Neuronal stem cell (in vitro differentiated cells): Measurements from ENCODE around the gene PRR33.

Source experiments
- DNase-seq: peaks from one replicate; pipeline ENCODE4 v3.0.0-alpha.2; 2013; ENCODE audit warnings: low spot score
- H2AFZ ChIP-seq: one replicate; pipeline ENCODE4 v1.6.1; 2013; ENCODE audit warnings: mild to moderate bottlenecking, low read length, inconsistent platforms
- H2AK5ac ChIP-seq: 2 replicates; pipeline ENCODE4 v1.6.1; 2013; ENCODE audit warnings: low read depth, mild to moderate bottlenecking, inconsistent platforms, low read length, moderate library complexity, mixed read lengths
- H2BK120ac ChIP-seq: 2 replicates; pipeline ENCODE4 v1.6.1; 2013; ENCODE audit warnings: low read depth, mild to moderate bottlenecking, inconsistent platforms, low read length, moderate library complexity, mixed read lengths
- H2BK12ac ChIP-seq: one replicate; pipeline ENCODE4 v1.6.1; 2013; ENCODE audit warnings: low read length, inconsistent platforms
- H2BK15ac ChIP-seq: 2 replicates; pipeline ENCODE4 v1.6.1; 2013; ENCODE audit warnings: mild to moderate bottlenecking, low read length, inconsistent platforms, mixed read lengths
- H2BK5ac ChIP-seq: one replicate; pipeline ENCODE4 v1.6.1; 2013; ENCODE audit warnings: inconsistent platforms, mild to moderate bottlenecking, low read length, moderate library complexity
- H3K14ac ChIP-seq: one replicate; pipeline ENCODE4 v1.6.1; 2013; ENCODE audit warnings: low read length, inconsistent platforms
- H3K18ac ChIP-seq: 2 replicates; pipeline ENCODE4 v1.6.1; 2013; ENCODE audit warnings: low read length, inconsistent platforms
- H3K23ac ChIP-seq: 2 replicates; pipeline ENCODE4 v1.6.1; 2013; ENCODE audit warnings: low read depth, mild to moderate bottlenecking, mixed read lengths, low read length, inconsistent platforms; ENCODE audit not compliant: poor library complexity
- H3K27ac ChIP-seq: replicated peaks from 3 replicates; pipeline ENCODE4 v1.5.1; 2013; ENCODE audit warnings: low read length, inconsistent platforms
- H3K27me3 ChIP-seq, 3 experiments: 2 replicates each; pipeline ENCODE4 v1.6.1; 2013; ENCODE audit warnings: low read length in 3 of 3, mild to moderate bottlenecking in 2 of 3, inconsistent platforms in 1 of 3, low read depth in 1 of 3, mixed read lengths in 1 of 3, moderate library complexity in 1 of 3; ENCODE audit not compliant: control insufficient read depth in 3 of 3, insufficient read depth in 3 of 3
- H3K36me3 ChIP-seq, 2 donors: replicated peaks in 1 of 2; 2 replicates each; pipeline ENCODE4 v1.6.1; 2013; ENCODE audit warnings: low read length in 2 of 2; ENCODE audit not compliant: control insufficient read depth in 2 of 2, insufficient read depth in 2 of 2
- H3K4ac ChIP-seq: 2 replicates; pipeline ENCODE4 v1.6.1; 2013; ENCODE audit warnings: inconsistent platforms, mild to moderate bottlenecking, low read length, moderate library complexity
- H3K4me1 ChIP-seq, 2 donors: 1 replicate in 1 of 2; 2 replicates in 1 of 2; pipeline ENCODE4 v1.6.1; 2013; ENCODE audit warnings: low read length in 2 of 2, low read depth in 1 of 2; ENCODE audit not compliant: control insufficient read depth in 2 of 2, insufficient read depth in 1 of 2
- H3K4me2 ChIP-seq: one replicate; pipeline ENCODE4 v1.6.1; 2013; ENCODE audit warnings: mild to moderate bottlenecking, low read length, inconsistent platforms; ENCODE audit not compliant: insufficient read depth, poor library complexity, severe bottlenecking
- H3K4me3 ChIP-seq, 2 donors: 2 replicates each; pipeline ENCODE4 v1.5.1; 2013; ENCODE audit warnings: low read length in 2 of 2, mild to moderate bottlenecking in 2 of 2, inconsistent platforms in 1 of 2, moderate library complexity in 1 of 2
- H3K79me1 ChIP-seq: one replicate; pipeline ENCODE4 v1.6.1; 2013; ENCODE audit warnings: low read depth, mild to moderate bottlenecking, inconsistent platforms, low read length, moderate library complexity
- H3K9ac ChIP-seq: one replicate; pipeline ENCODE4 v1.6.1; 2013; ENCODE audit warnings: mild to moderate bottlenecking, low read depth, low read length, inconsistent platforms; ENCODE audit not compliant: poor library complexity
- H3K9me3 ChIP-seq, 2 donors: replicated peaks in 1 of 2; 2 replicates each; pipeline versions ENCODE3 to v1.6.1; 2013; ENCODE audit warnings: low read length in 2 of 2, mild to moderate bottlenecking in 2 of 2, inconsistent platforms in 1 of 2, low read depth in 1 of 2, mixed read lengths in 1 of 2, moderate library complexity in 1 of 2; ENCODE audit not compliant: control insufficient read depth in 2 of 2, insufficient read depth in 1 of 2
- H4K8ac ChIP-seq: one replicate; pipeline ENCODE4 v1.6.1; 2013; ENCODE audit warnings: low read depth, mild to moderate bottlenecking, inconsistent platforms, low read length, moderate library complexity
- H4K91ac ChIP-seq: one replicate; pipeline ENCODE4 v1.6.1; 2013; ENCODE audit warnings: low read length, low read depth, mild to moderate bottlenecking, inconsistent platforms; ENCODE audit not compliant: poor library complexity
- WGBS, 2 donors: extraction: QIAGEN DNeasy Blood & Tissue Kit; methylation state at CpG; one replicate each; pipeline ENCODE4 v1.1.7; 2013; ENCODE audit warnings: missing lambda C conversion rate in 2 of 2, mixed read lengths in 1 of 2; ENCODE audit not compliant: insufficient read length in 2 of 2, insufficient replicate concordance in 1 of 2; ENCODE audit errors: extremely low coverage in 2 of 2; 5-methylcytosine and 5-hydroxymethylcytosine counted together

The PRR33 gene

DNA sequence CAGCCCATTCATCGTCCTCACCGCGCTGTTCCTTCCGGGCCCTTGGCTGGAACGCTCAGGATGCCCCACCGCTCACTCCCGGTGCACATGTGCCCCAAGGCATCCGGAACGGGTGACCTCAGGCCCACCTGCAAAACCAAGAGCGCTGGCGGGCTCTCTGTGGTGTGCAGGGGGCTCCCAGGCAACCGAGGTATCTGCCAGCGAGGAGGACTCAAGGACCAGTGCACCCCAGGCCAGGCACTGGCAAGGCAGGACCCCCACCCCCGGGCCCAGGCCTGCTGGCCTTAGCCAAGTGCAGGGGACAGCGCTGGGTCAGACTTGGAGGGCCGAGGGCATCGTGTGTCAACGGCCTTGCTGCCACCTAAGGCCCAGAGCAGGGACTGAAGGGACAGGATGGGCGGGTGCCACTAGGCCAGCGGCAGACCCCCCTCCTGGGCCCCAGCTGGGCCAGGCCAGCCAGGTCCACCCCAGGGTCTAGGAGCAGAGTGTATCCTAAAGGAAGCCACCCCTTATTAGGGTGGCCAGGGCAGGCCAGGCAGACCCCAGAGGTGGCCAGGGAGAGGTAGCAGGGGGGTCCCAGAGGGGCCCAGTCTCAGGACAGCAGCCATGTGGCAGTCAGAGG lies 36.3 kb upstream of the PRR33 start:
- H4K8ac ChIP-seq, result peak overlapping the region; percentile 65
- H3K36me3 ChIP-seq, result no peaks in the 10 kb centered on the region
- no peak overlapping the region for H4K91ac ChIP-seq
- H3K4me2 ChIP-seq, result no peak overlapping the region
- peak overlapping the region; percentile 98 for H2AK5ac ChIP-seq
- H2BK15ac ChIP-seq, result peak overlapping the region; percentile 85
- no peaks in the 10 kb centered on the region for H3K27me3 ChIP-seq
- DNase-seq, result no peak
- peak overlapping the region; percentile 93 for H2AFZ ChIP-seq
- H3K4me1 ChIP-seq, result peaks cover 11 to 17% of the 10 kb centered on the region in 2 donors
- H3K4me3 ChIP-seq, result no peak overlapping the region
- no CpG with 5 or more reads among the region's 20 CpGs for WGBS, 2 donors
- no peaks in the 10 kb centered on the region for H3K9me3 ChIP-seq
- peak overlapping the region; percentile 63 for H3K14ac ChIP-seq
- peak overlapping the region; percentile 70 for H3K9ac ChIP-seq
- H3K18ac ChIP-seq, result peak overlapping the region; percentile 44
- H3K27ac ChIP-seq, result no peak overlapping the region
- H3K79me1 ChIP-seq, result no peaks in the 10 kb centered on the region
- H2BK120ac ChIP-seq, result peak overlapping the region; percentile 87
- peak overlapping the region; percentile 89 for H3K4ac ChIP-seq
- H2BK12ac ChIP-seq, result peak overlapping the region; percentile 90
- peak overlapping the region; percentile 65 for H3K23ac ChIP-seq
- peak overlapping the region; percentile 75 for H2BK5ac ChIP-seq

DNA sequence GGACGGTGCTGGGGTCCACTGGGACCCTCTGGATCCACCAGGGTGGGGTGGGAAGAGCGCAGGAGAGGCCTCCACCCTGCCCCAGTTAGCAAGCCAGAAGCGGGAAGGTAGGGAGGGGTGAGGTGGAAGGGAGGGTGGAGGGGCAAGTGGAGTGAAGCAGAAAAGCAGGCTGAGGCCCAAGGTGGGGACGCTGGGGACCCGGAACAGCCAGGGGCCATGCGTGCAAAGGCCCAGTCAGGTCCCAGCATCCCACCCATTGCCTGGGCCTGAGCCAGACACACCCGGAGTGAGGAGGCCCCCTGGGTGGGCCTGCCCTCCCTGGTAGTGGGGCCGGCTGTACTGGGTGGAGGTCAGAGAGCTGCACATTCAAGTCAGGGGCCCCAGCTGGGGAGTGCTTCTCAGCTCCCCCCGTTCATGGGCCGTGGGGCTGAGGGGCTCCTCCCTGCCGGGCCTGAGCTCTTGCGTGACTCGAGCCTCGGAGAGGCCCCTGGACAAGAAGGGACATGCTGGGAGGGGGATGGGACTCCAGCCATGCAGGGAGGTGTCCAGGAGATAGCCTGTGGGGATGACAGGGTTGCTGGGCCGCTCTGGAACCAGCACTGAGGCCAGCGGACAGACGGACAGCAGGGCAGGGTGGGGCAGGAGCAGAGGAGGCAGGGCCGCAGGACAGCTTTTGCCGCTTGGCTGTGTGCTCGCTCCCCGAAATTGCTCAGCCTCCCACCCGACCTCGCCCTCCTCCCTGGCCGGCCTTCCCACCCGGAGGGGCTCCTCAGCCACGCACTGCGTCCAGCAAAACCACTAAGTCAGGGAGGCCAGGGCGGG lies 35.5 kb upstream of the PRR33 start:
- peak overlapping the region; percentile 75 for H2BK5ac ChIP-seq
- no peaks in the 10 kb centered on the region for H3K79me1 ChIP-seq
- H3K9ac ChIP-seq, result peak overlapping the region; percentile 70
- DNase-seq, result no peak
- no peak overlapping the region for H4K91ac ChIP-seq
- peak overlapping the region; percentile 82 for H4K8ac ChIP-seq
- peak overlapping the region; percentile 65 for H3K23ac ChIP-seq
- H3K36me3 ChIP-seq, result no peaks in the 10 kb centered on the region
- peak overlapping the region; percentile 93 for H2AFZ ChIP-seq
- WGBS, 2 donors, result no CpG with 5 or more reads among the region's 28 CpGs
- peak overlapping the region; percentile 71 for H3K14ac ChIP-seq
- no peak overlapping the region for H3K4me3 ChIP-seq
- H2BK15ac ChIP-seq, result peak overlapping the region; percentile 97
- H3K4ac ChIP-seq, result peak overlapping the region; percentile 89
- H2AK5ac ChIP-seq, result peak overlapping the region; percentile 98
- peak overlapping the region; percentile 90 for H2BK12ac ChIP-seq
- peak overlapping the region; percentile 11 for H3K4me2 ChIP-seq
- H3K18ac ChIP-seq, result peak overlapping the region; percentile 44
- no peaks in the 10 kb centered on the region for H3K9me3 ChIP-seq
- peaks cover 11 to 20% of the 10 kb centered on the region in 2 donors for H3K4me1 ChIP-seq
- H2BK120ac ChIP-seq, result peak overlapping the region; percentile 87
- no peak overlapping the region for H3K27ac ChIP-seq
- H3K27me3 ChIP-seq, result no peaks in the 10 kb centered on the region

GRCh38 chr11:1926156-1927025 lies 34.7 kb upstream of the PRR33 start:
- Histone ChIP-seq H3K36me3 (no peaks in the 10 kb centered on the region), H3K27ac (no peak overlapping the region)

More at GRCh38 chr11:1926156-1927025, 34.7 kb upstream of the PRR33 start:
- Histone ChIP-seq H3K4me1 (peaks cover 9 to 16% of the 10 kb centered on the region in 2 donors), H2AK5ac (peak overlapping the region; percentile 98), H3K9ac (peak overlapping the region; percentile 77), H3K14ac (peak overlapping the region; percentile 89), H2BK15ac (peak overlapping the region; percentile 97), H4K91ac (no peak overlapping the region), H4K8ac (peak overlapping the region; percentile 82), H2BK12ac (peak overlapping the region; percentile 90), H2BK5ac (peak overlapping the region; percentile 75), H3K4me2 (no peak overlapping the region), H3K23ac (peak overlapping the region; percentile 81), H3K18ac (peak overlapping the region; percentile 44), H3K9me3 (no peaks in the 10 kb centered on the region), H3K79me1 (no peaks in the 10 kb centered on the region), H3K4ac (peak overlapping the region; percentile 89), H3K4me3 (no peak overlapping the region), H3K27me3 (peaks cover 0 to 4% (median 0%) of the 10 kb centered on the region in 3 experiments), H2AFZ (peak overlapping the region; percentile 93), H2BK120ac (peak overlapping the region; percentile 87)
- WGBS, 2 donors, result no CpG with 5 or more reads among the region's 41 CpGs
- DNase-seq, result no peak
